Activated T-cell treated with anti-CD3 and anti-CD28 coated beads, Interleukin-2, amount 50 U/mL, for 24 hours (primary cell): ENCODE data around the gene DNAH1.

Experiments
- DNase-seq: peaks from one replicate; pipeline ENCODE4 v3.0.0-alpha.2; 2020
- H3K27ac Mint-ChIP-seq: 2 replicates; pipeline ENCODE4 v1.8.0; 2020; ENCODE audit warnings: mild to moderate bottlenecking, mixed read lengths
- H3K27me3 Mint-ChIP-seq: 2 replicates; pipeline ENCODE4 v1.8.0; 2020; ENCODE audit warnings: mixed read lengths
- H3K36me3 Mint-ChIP-seq: 2 replicates; pipeline ENCODE4 v1.8.0; 2020; ENCODE audit warnings: low read depth, mixed read lengths
- H3K4me1 Mint-ChIP-seq: 2 replicates; pipeline ENCODE4 v1.8.0; 2020; ENCODE audit warnings: low read depth, mixed read lengths
- H3K4me3 Mint-ChIP-seq: 2 replicates; pipeline ENCODE4 v1.8.0; 2020; ENCODE audit warnings: mild to moderate bottlenecking, moderate library complexity, mixed read lengths
- H3K9me3 Mint-ChIP-seq: 2 replicates; pipeline ENCODE4 v1.8.0; 2020; ENCODE audit warnings: mixed read lengths

The DNAH1 gene

DNA sequence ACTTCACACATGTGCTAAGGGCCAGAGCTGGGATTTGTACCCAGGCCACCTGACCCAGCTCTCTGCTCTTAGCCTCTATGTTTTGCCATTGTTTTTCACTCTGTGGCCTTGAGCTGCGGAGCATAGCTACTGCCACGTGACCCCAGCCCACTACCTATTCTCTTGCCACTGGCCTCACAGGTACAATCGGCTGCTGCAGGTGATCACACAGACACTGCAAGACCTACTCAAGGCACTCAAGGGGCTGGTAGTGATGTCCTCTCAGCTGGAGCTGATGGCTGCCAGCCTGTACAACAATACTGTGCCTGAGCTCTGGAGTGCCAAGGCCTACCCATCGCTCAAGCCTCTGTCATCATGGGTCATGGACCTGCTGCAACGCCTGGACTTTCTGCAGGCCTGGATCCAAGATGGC is 82.6 kb downstream of the DNAH1 start:
- Mint-ChIP-seq H3K4me1 (no peaks in the 10 kb centered on the region), H3K27ac (no peak overlapping the region), H3K27me3 (no peaks in the 10 kb centered on the region), H3K9me3 (no peaks in the 10 kb centered on the region), H3K4me3 (no peak overlapping the region), H3K36me3 (peaks cover 57% of the 10 kb centered on the region)
- no peak for DNase-seq

DNA sequence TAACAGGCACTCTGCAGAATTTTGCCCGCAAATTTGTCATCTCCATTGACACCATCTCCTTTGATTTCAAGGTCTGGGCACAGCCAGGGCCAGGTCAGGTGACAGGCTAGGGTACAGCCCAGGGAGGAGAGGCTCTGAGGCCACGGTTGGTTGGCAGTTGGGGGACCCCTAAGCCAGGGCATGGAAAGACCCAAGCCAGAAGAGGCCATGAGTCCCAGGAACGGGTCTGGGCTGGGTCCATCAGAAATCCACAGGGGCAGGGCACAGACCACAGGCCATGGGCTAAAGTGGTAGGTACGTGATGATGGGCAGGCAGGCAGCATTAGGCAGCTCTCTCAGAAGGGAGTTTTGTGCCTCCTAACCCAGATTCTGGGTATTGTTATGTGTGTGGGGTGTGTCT is 83.0 kb downstream of the DNAH1 start:
- Mint-ChIP-seq H3K4me3 (no peak overlapping the region), H3K4me1 (no peaks in the 10 kb centered on the region), H3K9me3 (no peaks in the 10 kb centered on the region), H3K27me3 (no peaks in the 10 kb centered on the region), H3K27ac (no peak overlapping the region), H3K36me3 (peaks cover 61% of the 10 kb centered on the region)
- no peak for DNase-seq

DNA sequence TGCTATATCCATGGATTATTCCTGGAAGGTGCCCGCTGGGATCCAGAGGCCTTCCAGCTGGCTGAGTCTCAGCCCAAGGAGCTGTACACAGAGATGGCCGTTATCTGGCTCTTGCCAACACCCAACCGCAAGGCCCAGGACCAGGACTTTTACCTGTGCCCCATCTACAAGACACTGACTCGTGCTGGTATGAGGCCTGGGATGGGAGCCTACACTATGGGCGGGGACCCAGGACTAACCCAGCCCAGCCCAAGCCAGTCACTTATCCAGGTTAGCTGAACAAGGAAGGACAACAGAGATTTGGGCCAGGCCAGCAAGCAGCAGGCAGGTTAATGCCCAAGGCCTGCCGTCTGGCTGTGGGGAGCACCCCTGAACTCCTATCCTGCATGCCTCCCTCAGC is 83.5 kb downstream of the DNAH1 start:
- no peaks in the 10 kb centered on the region for H3K27me3 Mint-ChIP-seq
- no peaks in the 10 kb centered on the region for H3K9me3 Mint-ChIP-seq
- H3K27ac Mint-ChIP-seq = no peak overlapping the region
- H3K4me3 Mint-ChIP-seq = no peak overlapping the region
- peaks cover 64% of the 10 kb centered on the region for H3K36me3 Mint-ChIP-seq
- no peaks in the 10 kb centered on the region for H3K4me1 Mint-ChIP-seq
- DNase-seq = no peak

DNA sequence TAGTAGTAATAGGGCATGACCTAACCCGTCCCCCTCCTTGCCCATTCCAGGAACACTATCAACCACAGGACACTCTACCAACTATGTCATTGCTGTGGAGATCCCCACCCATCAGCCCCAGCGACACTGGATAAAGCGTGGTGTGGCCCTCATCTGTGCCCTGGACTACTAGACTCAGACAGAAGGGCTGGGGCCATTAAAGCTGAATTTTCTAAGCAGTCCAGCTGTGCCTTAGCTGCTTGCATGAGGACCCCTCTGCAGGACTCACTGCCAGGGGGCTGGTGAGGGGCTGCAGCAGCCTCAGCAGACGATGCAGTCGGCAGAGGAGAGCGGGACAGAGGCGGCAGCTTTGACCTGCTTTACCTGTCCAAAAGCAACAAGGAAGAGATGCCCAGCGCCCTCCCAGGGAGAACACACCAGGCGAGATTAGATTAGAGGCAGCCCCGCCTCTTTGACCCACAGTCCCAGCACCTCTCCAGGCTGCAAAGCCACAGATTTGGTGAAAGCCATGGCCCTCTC is 84.2 kb downstream of the DNAH1 start:
- no peak overlapping the region for H3K4me3 Mint-ChIP-seq
- no peaks in the 10 kb centered on the region for H3K4me1 Mint-ChIP-seq
- peak overlapping the region; percentile 38 for H3K27ac Mint-ChIP-seq

DNA sequence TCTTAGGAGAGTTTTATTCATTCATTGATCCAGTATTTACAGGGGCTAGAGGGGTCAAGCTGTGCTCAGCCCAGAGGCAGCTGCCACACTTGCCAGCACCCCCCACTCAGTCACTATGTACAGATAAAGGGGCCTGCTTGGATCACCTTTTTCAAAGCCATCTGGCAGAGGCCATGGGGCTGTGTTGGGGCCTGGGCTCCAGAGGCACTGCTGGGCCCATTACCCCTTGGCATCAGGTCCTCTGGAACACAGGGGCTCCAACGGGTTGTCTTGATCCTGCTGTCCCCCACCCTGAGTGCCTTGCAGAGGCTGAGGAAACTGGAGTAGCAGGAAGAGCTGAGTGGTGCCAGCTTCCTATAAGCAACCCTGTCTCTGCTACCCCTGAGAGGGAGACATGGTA is 84.9 kb downstream of the DNAH1 start:
- H3K4me3 Mint-ChIP-seq = no peak overlapping the region
- H3K9me3 Mint-ChIP-seq = no peaks in the 10 kb centered on the region
- H3K4me1 Mint-ChIP-seq = no peaks in the 10 kb centered on the region
- DNase-seq = no peak
- H3K27me3 Mint-ChIP-seq = no peaks in the 10 kb centered on the region
- H3K36me3 Mint-ChIP-seq = peaks cover 78% of the 10 kb centered on the region
- peak overlapping the region; percentile 58 for H3K27ac Mint-ChIP-seq

More for the DNA sequence above, 84.2 kb downstream of the DNAH1 start:
- no peak for DNase-seq
- Mint-ChIP-seq H3K36me3 (peaks cover 72% of the 10 kb centered on the region), H3K27me3 (no peaks in the 10 kb centered on the region), H3K9me3 (no peaks in the 10 kb centered on the region)

DNA sequence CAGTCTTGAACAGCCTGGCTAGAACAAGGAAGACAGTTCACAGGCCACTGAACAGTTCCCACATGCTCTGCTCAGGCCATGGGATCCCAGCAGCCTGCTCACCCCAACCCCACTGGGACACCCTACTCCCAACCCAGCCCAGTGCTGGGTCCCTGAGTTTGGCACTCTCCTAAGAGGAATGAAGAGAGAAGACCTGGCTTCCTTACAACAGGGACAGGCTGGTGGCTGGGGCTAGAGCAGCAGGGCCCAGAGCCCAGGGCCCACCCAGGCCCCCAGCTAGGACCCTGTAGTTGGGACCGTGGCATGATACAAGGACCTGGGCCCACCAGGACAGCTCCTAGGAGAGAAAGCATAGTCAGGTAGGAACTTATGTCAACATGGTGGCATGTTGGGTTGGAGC is 85.4 kb downstream of the DNAH1 start:
- no peaks in the 10 kb centered on the region for H3K27me3 Mint-ChIP-seq
- H3K9me3 Mint-ChIP-seq = no peaks in the 10 kb centered on the region
- H3K27ac Mint-ChIP-seq = peak overlapping the region; percentile 22
- no peaks in the 10 kb centered on the region for H3K4me1 Mint-ChIP-seq
- no peak overlapping the region for H3K4me3 Mint-ChIP-seq
- no peak for DNase-seq
- peaks cover 84% of the 10 kb centered on the region for H3K36me3 Mint-ChIP-seq

DNA sequence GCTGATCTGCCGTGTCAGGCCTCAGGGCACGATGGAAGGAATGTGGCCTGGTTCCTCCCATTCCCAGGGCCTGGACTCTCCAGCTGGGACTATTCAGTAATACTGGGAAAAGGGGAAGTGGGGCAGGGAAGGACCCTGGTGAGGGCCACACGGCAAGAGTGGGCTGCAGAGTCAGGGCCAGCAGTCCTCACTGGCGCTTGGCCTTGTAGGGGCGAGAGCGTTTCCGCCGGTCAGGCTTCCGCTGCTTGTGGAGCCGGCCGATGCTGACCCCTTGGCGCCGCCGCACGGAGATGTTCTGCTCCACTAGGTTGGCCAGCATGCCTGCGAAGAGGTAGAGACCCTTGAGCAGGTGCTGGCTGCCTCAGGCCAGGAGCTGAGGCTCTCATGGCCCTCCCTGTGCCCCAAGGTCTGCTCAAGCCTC is 86.0 kb downstream of the DNAH1 start:
- Mint-ChIP-seq H3K27ac (peak overlapping the region; percentile 29), H3K9me3 (no peaks in the 10 kb centered on the region), H3K36me3 (peaks cover 89% of the 10 kb centered on the region), H3K4me3 (no peak overlapping the region), H3K4me1 (no peaks in the 10 kb centered on the region), H3K27me3 (no peaks in the 10 kb centered on the region)
- DNase-seq = no peak

DNA sequence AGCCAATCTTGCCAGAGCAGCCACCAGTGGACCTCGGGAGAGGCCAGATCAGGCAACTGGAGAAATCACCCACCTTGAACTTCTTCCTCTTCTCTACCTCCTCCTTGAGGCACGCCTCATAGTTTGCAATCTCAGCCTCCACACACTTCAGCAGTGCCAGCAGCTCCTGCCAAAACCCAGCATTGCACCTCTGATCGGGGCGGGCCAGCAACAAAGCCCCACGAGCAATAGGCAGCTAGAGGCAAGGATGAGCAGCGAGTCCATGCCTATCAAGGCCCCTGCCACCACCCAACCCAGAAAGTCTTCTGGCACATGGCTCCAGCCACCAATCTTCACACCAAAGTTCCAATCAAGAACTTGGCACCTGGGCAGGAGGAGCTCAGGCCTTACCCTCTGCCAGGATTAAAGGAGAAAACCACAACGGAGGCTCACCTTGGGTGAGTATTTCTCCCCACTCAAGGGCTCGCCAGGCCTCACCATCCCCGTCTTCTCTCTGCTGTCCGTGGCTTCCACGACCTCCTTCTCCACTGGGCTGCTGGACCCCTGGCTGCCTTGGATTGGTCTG is 86.7 kb downstream of the DNAH1 start:
- H3K27ac Mint-ChIP-seq = peak overlapping the region; percentile 76

DNA sequence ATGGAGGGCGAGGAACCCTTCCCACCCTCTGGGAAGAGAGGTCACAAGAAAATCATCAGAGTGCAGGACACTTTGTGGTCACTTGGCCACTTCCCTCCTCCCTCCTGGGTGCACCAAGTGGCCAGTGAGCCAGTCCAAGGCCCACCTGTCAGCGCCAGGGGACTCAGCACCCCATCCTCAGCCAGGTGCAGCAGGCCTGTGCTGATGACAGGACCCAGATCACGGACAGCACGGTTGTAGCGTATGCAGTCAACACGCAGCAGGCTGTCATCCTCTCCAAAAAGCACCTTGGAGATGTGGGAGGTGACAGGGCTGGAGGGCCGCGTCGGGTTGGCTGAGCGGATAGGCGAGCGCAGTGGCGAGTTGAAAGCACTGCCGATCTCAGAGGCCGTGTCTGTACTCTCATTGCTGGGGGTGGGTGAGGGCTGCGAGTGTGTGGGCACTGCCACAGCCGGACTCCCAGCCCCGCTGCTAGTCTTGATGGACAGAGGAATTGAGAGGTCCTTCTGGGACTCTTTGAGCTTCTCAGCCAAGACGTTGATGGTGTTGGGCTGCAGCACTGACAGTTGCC is 87.2 kb downstream of the DNAH1 start:
- Mint-ChIP-seq H3K4me3 (no peak overlapping the region), H3K9me3 (no peaks in the 10 kb centered on the region), H3K36me3 (peaks cover 98% of the 10 kb centered on the region), H3K27me3 (no peaks in the 10 kb centered on the region), H3K27ac (no peak overlapping the region), H3K4me1 (peaks cover 11% of the 10 kb centered on the region)
- DNase-seq = no peak

More for the DNA sequence above, 86.7 kb downstream of the DNAH1 start:
- no peak for DNase-seq
- Mint-ChIP-seq H3K36me3 (peaks cover 96% of the 10 kb centered on the region), H3K27me3 (no peaks in the 10 kb centered on the region), H3K4me3 (no peak overlapping the region), H3K4me1 (peaks cover 5% of the 10 kb centered on the region), H3K9me3 (no peaks in the 10 kb centered on the region)

DNA sequence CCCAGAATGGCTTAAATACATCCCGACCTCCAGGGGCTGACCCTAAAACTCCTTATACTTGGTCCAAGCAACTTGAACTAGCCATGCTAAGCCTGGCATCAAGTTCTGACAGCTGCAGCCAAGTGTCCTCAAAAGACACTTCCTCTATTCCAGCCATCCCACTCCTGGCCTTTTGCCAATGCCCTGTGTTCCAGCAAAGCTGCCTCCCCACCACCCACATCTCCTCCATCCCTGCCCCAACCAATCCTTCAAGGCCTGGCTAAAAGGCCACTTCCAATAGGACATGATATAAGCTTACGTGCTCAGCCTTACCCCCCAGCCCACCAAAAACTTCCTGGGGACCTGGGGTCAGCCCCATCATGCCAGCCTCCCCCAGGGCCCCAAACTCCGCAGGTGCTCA is 87.8 kb downstream of the DNAH1 start:
- DNase-seq = no peak
- Mint-ChIP-seq H3K4me1 (peaks cover 17% of the 10 kb centered on the region), H3K9me3 (no peaks in the 10 kb centered on the region), H3K36me3 (peaks cover 98% of the 10 kb centered on the region), H3K27ac (peak overlapping the region; percentile 66), H3K27me3 (no peaks in the 10 kb centered on the region), H3K4me3 (no peak overlapping the region)

DNA sequence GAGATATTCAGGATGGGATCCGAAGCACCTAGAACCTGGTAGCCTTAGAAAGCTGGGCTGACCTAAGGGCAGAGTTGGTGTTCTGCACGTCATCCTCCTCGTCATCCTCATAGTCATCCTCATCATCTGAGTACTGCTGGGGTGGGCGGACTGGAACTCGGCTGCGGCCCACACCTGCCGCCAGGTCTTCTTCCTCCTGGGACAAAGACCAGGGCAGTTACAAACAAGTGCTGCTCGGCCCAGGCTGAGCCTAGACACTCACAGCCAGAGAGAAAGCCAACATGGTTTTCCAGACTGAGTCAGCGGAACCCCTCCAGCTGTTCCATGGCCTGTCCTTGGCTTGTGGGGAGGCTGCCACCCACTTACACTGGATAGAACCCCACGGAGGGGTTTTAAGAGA is 88.3 kb downstream of the DNAH1 start:
- H3K4me3 Mint-ChIP-seq = no peak overlapping the region
- no peak for DNase-seq
- H3K9me3 Mint-ChIP-seq = no peaks in the 10 kb centered on the region
- peaks cover 20% of the 10 kb centered on the region for H3K4me1 Mint-ChIP-seq
- H3K27me3 Mint-ChIP-seq = no peaks in the 10 kb centered on the region
- peaks cover 98% of the 10 kb centered on the region for H3K36me3 Mint-ChIP-seq
- peak overlapping the region; percentile 66 for H3K27ac Mint-ChIP-seq

DNA sequence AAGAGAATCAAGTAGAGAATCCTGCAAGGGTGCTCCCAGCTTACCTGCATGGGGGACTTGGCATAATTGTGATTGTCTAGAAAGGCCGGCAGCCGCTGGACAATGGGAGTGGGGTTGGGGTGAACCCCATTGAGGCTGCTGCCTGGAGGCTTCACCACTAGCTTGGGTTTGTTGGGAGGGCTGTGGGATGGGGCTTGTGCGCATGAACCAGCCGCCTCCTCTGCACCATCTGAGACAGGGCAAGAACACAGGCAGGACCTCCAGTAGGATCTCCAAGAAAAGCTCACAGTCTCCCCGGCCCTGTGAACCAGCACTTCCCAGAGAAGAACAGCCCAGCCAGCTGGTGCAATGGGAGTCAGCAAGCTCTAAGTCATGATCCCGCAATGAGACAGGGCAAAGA is 88.9 kb downstream of the DNAH1 start:
- Mint-ChIP-seq H3K4me1 (peaks cover 20% of the 10 kb centered on the region), H3K36me3 (peaks cover 94% of the 10 kb centered on the region), H3K27me3 (no peaks in the 10 kb centered on the region), H3K27ac (peak overlapping the region; percentile 63), H3K9me3 (no peaks in the 10 kb centered on the region), H3K4me3 (no peak overlapping the region)
- DNase-seq = no peak

DNA sequence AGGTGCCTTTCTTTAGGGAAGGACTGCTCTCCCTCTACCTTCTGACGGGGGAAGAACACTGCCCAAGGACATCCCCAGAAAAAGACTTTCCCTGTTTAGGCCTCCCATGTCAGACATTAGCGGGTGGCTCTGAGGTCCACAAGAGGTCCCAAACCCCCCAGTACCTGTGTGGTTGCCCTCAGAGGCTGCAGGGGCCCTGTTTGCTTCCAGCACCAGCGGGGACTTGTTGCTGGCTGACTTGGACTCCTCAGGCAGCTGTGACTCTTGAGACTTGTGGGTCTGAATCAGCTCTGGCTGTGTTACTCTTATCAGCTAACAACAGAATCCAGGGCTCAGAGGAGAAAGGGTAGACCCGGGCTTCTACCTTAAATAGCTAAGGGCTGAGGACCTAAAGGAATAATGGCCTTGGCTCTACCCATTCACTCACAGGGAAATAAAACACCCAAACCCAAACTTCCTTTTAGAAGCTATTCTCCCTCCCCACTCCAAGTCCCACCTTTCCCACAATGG is 89.5 kb downstream of the DNAH1 start:
- DNase-seq = no peak

DNA sequence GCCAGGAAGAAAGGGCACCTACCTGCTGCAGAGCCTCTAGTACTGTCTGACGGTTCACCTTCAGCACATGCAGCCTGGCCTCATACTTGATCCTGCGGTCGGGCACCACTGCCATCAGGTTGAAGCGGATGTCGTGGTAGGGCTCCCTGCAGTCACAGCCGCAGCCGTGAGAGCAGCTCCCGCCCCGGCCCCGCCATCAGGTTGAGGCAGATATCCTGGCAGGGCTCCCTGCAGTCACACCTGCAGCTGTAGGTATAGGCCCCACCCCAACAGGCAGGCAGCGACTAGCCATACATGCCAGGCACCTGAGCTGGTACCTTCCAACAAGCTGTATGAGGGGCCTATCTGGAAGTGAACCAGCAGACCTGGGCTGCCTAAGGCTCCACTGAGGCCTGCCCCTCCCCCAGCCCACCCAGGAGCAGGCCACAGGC is 90.1 kb downstream of the DNAH1 start:
- Mint-ChIP-seq H3K27ac (peak overlapping the region; percentile 17), H3K9me3 (no peaks in the 10 kb centered on the region), H3K4me3 (no peak overlapping the region), H3K36me3 (peaks cover 87% of the 10 kb centered on the region), H3K4me1 (peaks cover 24% of the 10 kb centered on the region), H3K27me3 (no peaks in the 10 kb centered on the region)
- DNase-seq = no peak

More for the DNA sequence above, 89.5 kb downstream of the DNAH1 start:
- H3K27ac Mint-ChIP-seq = peak overlapping the region; percentile 17
- peaks cover 20% of the 10 kb centered on the region for H3K4me1 Mint-ChIP-seq
- no peak overlapping the region for H3K4me3 Mint-ChIP-seq
- peaks cover 88% of the 10 kb centered on the region for H3K36me3 Mint-ChIP-seq
- H3K9me3 Mint-ChIP-seq = no peaks in the 10 kb centered on the region
- no peaks in the 10 kb centered on the region for H3K27me3 Mint-ChIP-seq

DNA sequence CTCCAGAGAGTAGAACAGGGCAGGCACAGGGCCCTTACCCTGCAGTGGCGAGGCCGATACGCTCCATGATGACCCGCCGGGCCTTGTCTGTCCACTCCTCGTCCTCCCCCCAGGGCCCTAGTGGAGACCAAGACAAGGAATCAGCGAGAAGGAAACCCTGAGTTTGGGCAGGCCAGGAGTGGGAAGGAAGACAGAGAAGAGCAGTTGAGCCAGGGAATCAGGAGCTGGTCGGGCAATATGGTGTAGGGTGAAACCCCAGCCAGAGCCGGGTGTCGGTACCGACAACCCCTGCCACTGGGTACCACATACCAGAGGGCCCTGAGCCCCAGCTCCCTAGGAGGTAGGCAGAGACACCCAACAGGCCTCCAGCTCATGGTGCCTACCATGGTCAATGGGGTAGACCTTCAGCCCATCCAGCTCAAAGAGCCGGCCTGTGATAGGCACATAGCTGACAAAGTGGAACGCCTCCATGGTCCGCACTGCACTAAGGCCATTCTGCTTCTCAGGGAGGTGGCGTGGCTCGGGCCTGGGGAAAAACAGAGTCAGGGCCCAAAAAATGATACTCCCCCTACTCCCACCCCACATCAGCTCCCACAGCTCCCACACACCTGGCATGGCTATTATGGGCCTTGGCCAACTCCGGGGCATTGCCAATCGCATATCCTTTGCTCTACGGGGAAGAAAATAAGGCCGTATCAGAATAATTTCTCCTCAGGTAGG is 90.8 kb downstream of the DNAH1 start:
- no peak overlapping the region for H3K4me3 Mint-ChIP-seq
- DNase-seq = no peak
- H3K4me1 Mint-ChIP-seq = peaks cover 31% of the 10 kb centered on the region
- peaks cover 81% of the 10 kb centered on the region for H3K36me3 Mint-ChIP-seq
- no peaks in the 10 kb centered on the region for H3K9me3 Mint-ChIP-seq
- peak overlapping the region; percentile 92 for H3K27ac Mint-ChIP-seq
- no peaks in the 10 kb centered on the region for H3K27me3 Mint-ChIP-seq
